Stomach (tissue), 4 donors: ENCODE results near the gene SLC24A3.

Experiments used
- CTCF ChIP-seq, 7 experiments: fragments of 450-650 bp in 4 of 7; fragments of 200-600 bp in 3 of 7; sonication (generic) in 3 of 7; IDR thresholded peaks; one replicate each; pipeline ENCODE4 v1.5.1; 2016 to 2019; ENCODE audit warnings: antibody characterized with exemption in 7 of 7, control low read depth in 2 of 7, mild to moderate bottlenecking in 1 of 7
- EP300 ChIP-seq: sonication (generic); formaldehyde crosslinking; IDR thresholded peaks from one replicate; pipeline ENCODE4 v1.6.1; 2017; ENCODE audit warnings: antibody characterized with exemption
- POLR2A ChIP-seq, 4 donors: fragments of 450-650 bp; IDR thresholded peaks; one replicate each; pipeline ENCODE4 v1.6.1; 2016; ENCODE audit warnings: antibody characterized with exemption in 4 of 4, control low read depth in 2 of 4, mild to moderate bottlenecking in 1 of 4, moderate library complexity in 1 of 4
- POLR2AphosphoS5 ChIP-seq, 3 donors: sonication (generic); formaldehyde crosslinking; IDR thresholded peaks; one replicate each; pipeline ENCODE4 v1.6.1; 2016; ENCODE audit warnings: antibody characterized with exemption in 3 of 3

- TF ChIP-seq POLR2A (IDR thresholded peaks at IDR 0.05): no peak
- TF ChIP-seq CTCF (IDR thresholded peaks at IDR 0.05): no peak
- TF ChIP-seq EP300: no peak
- TF ChIP-seq POLR2AphosphoS5 (IDR thresholded peaks at IDR 0.05): no peak
These were observed 123.5 kb downstream of the SLC24A3 start for GRCh38 chr20:19335916-19336315.
